Right cardiac atrium (tissue), 5 donors: Measurements from ENCODE around the gene MOCS3. TPM values are rescaled to one million over a fixed set of nuclear protein-coding genes. Genes with fewer than 3 reads are reported as not detected.

Experiments used
- ATAC-seq, 2 donors: fragments of 200-7000 bp; cut with Tn5 transposase; one replicate each; pipeline versions ENCODE4 v1.8.0 to v1.9.1; 2020; ENCODE audit warnings: moderate library complexity in 2 of 2, mild to moderate bottlenecking in 1 of 2
- DNase-seq, 3 donors: peaks; one replicate each; pipeline ENCODE4 v3.0.0-alpha.2; 2020
- H3K27ac ChIP-seq: one replicate; pipeline ENCODE4 v1.5.1; 2013; ENCODE audit warnings: mild to moderate bottlenecking, low read length, control low read depth, moderate library complexity
- H3K27me3 ChIP-seq: one replicate; pipeline ENCODE4 v1.6.1; 2013; ENCODE audit not compliant: control insufficient read depth, insufficient read depth
- H3K4me1 ChIP-seq: one replicate; pipeline ENCODE4 v1.6.1; 2013; ENCODE audit warnings: low read length; ENCODE audit not compliant: control insufficient read depth, insufficient read depth
- H3K4me3 ChIP-seq: one replicate; pipeline ENCODE4 v1.5.1; 2013; ENCODE audit warnings: low read length, control low read depth
- H3K9me3 ChIP-seq: one replicate; pipeline ENCODE4 v1.6.1; 2013; ENCODE audit warnings: low read length; ENCODE audit not compliant: control insufficient read depth
- WGBS: extraction: QIAGEN DNeasy Blood & Tissue Kit; methylation state at CpG from one replicate; pipeline ENCODE4 v1.1.7; 2013; 5-methylcytosine and 5-hydroxymethylcytosine counted together
- intact Hi-C, 4 donors: fragments of 100-400 bp; cut with DNase I; formaldehyde crosslinking; loops; one replicate each; pipeline versions ENCODE4 v1.11.0 to v1.14.0; 2022 to 2023
- long read RNA-seq, 4 donors: library from polyadenylated mRNA; unstranded; transcript quantifications; one replicate each; pipeline ENCODE4 v2.0.0, GENCODE V29; 2020 to 2021
- polyA plus RNA-seq: library from polyadenylated mRNA; stranded (reverse); fragments of 200-250 nt; gene quantifications from one replicate; pipeline ENCODE4 v1.2.3, GENCODE V29; 2013
- total RNA-seq, 4 donors: library from RNA; stranded (reverse); fragmentation: NEBNext Ultra II Directional; extraction: Animal tissue kit (Norgen Biotek cat#: 25700); gene quantifications; one replicate each; pipeline ENCODE4 v1.2.1, GENCODE V29; 2021
- donor health status: healthy with polysubstance abuse.
- donor health status: DM: no; HTN: yes; CAD: no.
- donor health status: DM: no; HTN: no; CAD: no.
- donor health status: DM: no; HTN: yes; CAD: no; lungs with severe emphysema.
- donor health status: DM: yes; HTN: yes; CAD: no.

MOCS3 gene, protein sequence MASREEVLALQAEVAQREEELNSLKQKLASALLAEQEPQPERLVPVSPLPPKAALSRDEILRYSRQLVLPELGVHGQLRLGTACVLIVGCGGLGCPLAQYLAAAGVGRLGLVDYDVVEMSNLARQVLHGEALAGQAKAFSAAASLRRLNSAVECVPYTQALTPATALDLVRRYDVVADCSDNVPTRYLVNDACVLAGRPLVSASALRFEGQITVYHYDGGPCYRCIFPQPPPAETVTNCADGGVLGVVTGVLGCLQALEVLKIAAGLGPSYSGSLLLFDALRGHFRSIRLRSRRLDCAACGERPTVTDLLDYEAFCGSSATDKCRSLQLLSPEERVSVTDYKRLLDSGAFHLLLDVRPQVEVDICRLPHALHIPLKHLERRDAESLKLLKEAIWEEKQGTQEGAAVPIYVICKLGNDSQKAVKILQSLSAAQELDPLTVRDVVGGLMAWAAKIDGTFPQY
- total RNA-seq, result 1 to 10 TPM; 2.5 to 3.1 (median 2.9) TPM
- polyA plus RNA-seq, result 1.7 TPM
- long read RNA-seq, donor 1, full-length matches to known transcripts, result 27 of 27 reads
- long read RNA-seq, donor 1, partial matches to known transcripts, result 0 of 27 reads
- long read RNA-seq, donor 1, other reads (novel, unspliced or antisense), result 0 of 27 reads
- long read RNA-seq, donor 2, full-length matches to known transcripts, result 7 of 7 reads
- long read RNA-seq, donor 2, partial matches to known transcripts, result 0 of 7 reads
- long read RNA-seq, donor 2, other reads (novel, unspliced or antisense), result 0 of 7 reads
- long read RNA-seq, donor 3, full-length matches to known transcripts, result 51 of 51 reads
- long read RNA-seq, donor 3, partial matches to known transcripts, result 0 of 51 reads
- long read RNA-seq, donor 3, other reads (novel, unspliced or antisense), result 0 of 51 reads
- long read RNA-seq, donor 4, full-length matches to known transcripts, result 11 of 11 reads
- long read RNA-seq, donor 4, partial matches to known transcripts, result 0 of 11 reads
- long read RNA-seq, donor 4, other reads (novel, unspliced or antisense), result 0 of 11 reads

DNA sequence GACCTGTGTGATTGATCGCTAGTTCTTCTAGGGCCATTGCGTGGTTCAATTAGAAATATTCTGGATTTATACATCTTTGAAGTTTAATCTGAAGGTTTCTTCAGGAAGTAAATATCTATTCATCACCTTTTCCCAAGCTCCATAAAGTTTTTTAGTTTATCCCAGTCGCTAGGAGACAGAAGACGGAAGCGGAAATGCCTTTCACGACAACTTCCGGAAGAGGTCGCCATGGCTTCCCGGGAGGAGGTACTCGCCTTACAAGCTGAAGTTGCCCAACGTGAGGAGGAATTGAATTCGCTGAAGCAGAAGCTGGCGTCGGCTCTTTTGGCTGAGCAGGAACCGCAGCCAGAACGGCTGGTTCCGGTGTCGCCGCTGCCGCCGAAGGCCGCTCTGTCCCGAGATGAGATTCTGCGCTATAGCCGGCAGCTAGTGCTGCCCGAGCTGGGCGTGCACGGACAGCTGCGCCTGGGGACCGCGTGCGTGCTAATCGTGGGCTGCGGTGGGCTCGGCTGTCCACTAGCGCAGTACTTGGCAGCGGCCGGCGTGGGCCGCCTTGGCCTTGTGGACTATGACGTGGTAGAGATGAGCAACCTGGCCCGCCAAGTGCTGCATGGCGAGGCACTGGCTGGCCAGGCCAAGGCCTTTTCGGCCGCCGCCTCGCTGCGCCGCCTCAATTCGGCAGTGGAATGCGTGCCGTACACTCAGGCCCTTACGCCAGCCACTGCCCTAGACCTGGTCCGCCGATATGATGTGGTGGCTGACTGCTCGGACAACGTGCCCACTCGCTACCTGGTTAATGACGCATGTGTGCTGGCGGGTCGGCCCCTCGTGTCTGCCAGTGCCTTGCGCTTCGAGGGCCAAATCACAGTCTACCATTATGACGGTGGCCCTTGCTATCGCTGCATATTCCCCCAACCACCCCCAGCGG lies at the start of gene MOCS3:
Gene MOCS3, plus strand, starts transcription at position 204 of the 928 bp plus-strand sequence. Its CDS starts 25 bp downstream, at position 229.
- intact Hi-C loops, result loop anchor here in 1 of 4 donors (10.0 kb wide), 1 partner anchor 164 kb away; the partner anchor contains the start of gene BCAS4
- Histone ChIP-seq H3K27me3 (no peaks in the 10 kb centered on the region), H3K4me3 (peak within 1 kb of the TSS; percentile 63), H3K4me1 (peaks cover 12% of the 10 kb centered on the region), H3K27ac (peak within 1 kb of the TSS; percentile 97), H3K9me3 (no peaks in the 10 kb centered on the region)
- peak; percentile 84 to 90 (median 88) for DNase-seq
- WGBS, result 2% methylated on average over 67 of the region's 67 CpGs
- peak; percentile 85 to 86 for ATAC-seq

DNA sequence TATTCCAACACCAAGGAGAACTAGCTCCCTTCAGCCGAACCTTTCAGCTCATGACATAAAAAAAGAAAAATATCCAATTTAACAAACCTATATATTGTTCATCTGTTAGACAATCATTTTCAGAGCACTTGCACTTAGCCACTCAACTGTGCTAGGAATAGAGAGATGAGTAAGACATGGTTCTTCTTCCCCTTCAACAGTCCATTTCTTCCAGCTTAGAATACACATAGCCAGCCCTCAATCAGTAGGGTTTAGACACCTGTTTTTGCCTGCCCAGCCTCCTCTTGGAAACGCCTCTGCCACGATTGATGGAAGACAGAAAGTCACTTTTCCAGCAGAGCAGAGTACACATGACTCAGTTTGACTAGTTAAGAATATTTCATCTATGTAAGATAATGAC lies 49.2 kb upstream of the MOCS3 start:
- ATAC-seq (no peak), DNase-seq (no peak)
- Histone ChIP-seq H3K27ac (no peak overlapping the region), H3K4me3 (no peak overlapping the region), H3K27me3 (no peaks in the 10 kb centered on the region), H3K9me3 (no peaks in the 10 kb centered on the region), H3K4me1 (peaks cover 8% of the 10 kb centered on the region)
- WGBS, result 82% methylated on average over 3 of the region's 3 CpGs
- intact Hi-C loops, result no loop called here

DNA sequence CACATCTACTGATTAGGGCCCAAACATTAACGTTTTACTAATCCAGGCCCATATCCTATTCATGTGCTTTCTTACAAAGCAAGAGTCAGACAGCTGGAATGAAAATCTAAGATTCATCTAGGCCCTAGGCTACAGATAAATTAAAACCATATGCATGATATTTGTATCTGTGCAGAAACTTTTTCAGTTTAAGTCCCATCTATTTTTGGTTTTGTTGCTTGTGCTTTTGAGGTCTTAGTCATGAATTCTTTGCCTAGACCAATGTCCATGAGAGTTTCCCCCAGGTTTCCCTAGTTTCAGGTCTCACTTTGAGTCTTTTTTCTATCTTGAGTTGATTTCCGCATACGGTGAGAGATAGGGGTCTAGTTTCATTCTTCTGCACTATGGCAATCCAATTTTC lies 47.6 kb upstream of the MOCS3 start:
- no peak overlapping the region for H3K27ac ChIP-seq
- intact Hi-C loops, result no loop called here
- H3K9me3 ChIP-seq, result no peaks in the 10 kb centered on the region
- H3K4me1 ChIP-seq, result peaks cover 8% of the 10 kb centered on the region
- no peaks in the 10 kb centered on the region for H3K27me3 ChIP-seq
- ATAC-seq (no peak), DNase-seq (no peak)
- 58% methylated on average over 3 of the region's 3 CpGs for WGBS
- H3K4me3 ChIP-seq, result no peak overlapping the region

DNA sequence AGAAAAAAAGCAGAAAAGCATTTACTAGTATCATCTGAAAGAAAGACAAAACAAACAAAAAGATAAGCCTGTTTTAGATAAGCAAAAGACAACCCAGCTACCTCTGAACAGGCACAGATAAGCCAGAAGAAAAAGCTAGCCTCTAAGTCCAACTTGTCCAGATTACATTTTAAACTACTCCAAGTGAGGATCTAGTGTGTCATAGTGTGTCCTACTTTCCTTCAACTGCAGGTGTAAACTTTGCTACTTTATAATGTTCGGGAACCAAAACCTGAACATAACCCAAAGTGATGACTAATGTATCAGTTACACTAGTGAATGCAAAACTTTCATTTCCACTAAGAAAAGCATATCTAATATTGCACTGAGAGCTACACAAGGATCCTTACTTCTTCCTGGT lies 46.9 kb upstream of the MOCS3 start:
- DNase-seq (no peak), ATAC-seq (no peak)
- 70% methylated on average over 1 of the region's 1 CpG for WGBS
- intact Hi-C loops, result no loop called here
- Histone ChIP-seq H3K27me3 (no peaks in the 10 kb centered on the region), H3K9me3 (no peaks in the 10 kb centered on the region), H3K4me3 (no peak overlapping the region), H3K27ac (no peak overlapping the region), H3K4me1 (peaks cover 8% of the 10 kb centered on the region)

DNA sequence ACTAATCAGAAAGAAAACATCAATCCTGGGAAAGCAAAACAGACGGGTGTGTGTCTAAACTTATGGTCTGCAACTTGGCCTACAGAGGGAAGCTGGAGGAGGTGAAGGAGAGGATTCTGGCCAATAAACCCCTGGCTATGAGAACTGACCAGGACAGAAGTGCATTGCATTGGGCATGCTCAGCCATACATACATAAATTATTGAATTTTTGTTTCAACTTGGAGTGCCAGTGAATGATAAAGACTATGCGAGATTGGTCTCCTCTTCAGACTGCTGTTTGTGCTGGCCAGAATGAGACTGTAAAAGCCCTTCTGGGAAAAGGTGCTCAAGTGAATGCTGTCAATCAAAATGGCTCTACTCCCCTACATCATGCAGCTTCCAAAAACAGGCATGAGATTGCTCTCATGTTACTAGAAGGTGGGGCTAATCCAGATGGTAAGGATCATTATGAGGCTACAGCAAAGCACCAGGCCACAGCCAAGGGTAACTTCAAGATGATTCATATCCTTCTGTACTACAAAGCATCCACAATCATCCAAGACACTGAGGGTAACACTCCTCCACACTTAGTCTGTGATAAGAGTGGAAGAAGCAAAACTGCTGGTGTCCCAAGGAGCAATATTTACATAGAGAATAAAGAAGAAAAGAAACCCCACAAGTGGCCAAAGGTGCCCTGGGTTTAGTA lies 44.8 kb upstream of the MOCS3 start:
- Histone ChIP-seq H3K4me3 (no peak overlapping the region), H3K9me3 (no peaks in the 10 kb centered on the region), H3K27ac (no peak overlapping the region), H3K27me3 (no peaks in the 10 kb centered on the region), H3K4me1 (peaks cover 10% of the 10 kb centered on the region)
- peak in 1 of 2 donors; percentile 79 for ATAC-seq
- 52% methylated on average over 2 of the region's 2 CpGs for WGBS
- DNase-seq, result no peak
- intact Hi-C loops, result no loop called here

DNA sequence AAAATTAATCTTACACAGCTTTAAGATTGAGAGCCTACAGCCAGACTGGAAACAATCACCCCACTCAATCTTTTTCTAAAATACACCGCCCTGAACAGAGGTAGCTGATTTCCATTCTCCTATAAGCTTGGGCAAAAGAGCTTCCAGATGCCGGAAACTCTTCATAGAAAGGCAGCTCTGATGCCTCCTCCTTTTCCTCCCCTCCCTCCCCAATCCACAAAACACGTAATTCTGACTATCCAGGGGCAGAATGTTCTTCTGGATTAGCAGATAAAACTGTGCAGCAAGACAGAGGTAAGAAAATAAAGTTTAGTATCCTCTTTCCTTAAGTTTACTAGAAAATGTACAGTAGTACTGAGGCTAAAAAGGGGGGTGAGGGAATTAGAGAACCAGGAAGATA lies 43.2 kb upstream of the MOCS3 start:
- Histone ChIP-seq H3K4me3 (no peak overlapping the region), H3K27ac (no peak overlapping the region), H3K4me1 (peaks cover 10% of the 10 kb centered on the region), H3K27me3 (no peaks in the 10 kb centered on the region), H3K9me3 (no peaks in the 10 kb centered on the region)
- ATAC-seq (peak in 1 of 2 donors; percentile 69), DNase-seq (no peak)
- intact Hi-C loops, result no loop called here
- WGBS, result 26% methylated on average over 3 of the region's 3 CpGs

DNA sequence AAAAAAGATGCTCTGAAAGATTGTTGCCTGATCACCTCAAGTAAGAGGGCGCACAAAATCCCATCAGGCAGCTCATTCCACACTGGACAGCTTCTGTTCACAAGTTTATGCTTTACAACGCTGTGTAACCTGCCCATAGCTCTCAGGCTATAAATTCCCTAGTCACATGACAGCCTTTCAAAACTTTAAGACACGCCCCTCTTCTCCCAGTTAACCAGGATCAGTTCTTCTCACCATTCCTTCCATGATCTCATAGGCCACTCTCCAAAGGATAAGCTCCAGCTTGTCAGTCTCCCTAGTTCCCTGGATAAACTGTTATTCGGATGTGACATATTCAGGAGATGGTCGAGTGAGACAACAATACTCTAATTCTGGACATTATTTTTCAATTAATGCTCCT lies 42.4 kb upstream of the MOCS3 start:
- no peak for DNase-seq
- peak; percentile 71 to 74 for ATAC-seq
- peak overlapping the region; percentile 48 for H3K27ac ChIP-seq
- no peak overlapping the region for H3K4me3 ChIP-seq
- peaks cover 10% of the 10 kb centered on the region for H3K4me1 ChIP-seq
- H3K9me3 ChIP-seq, result no peaks in the 10 kb centered on the region
- 43% methylated on average over 5 of the region's 5 CpGs for WGBS
- no peaks in the 10 kb centered on the region for H3K27me3 ChIP-seq
- intact Hi-C loops, result no loop called here

DNA sequence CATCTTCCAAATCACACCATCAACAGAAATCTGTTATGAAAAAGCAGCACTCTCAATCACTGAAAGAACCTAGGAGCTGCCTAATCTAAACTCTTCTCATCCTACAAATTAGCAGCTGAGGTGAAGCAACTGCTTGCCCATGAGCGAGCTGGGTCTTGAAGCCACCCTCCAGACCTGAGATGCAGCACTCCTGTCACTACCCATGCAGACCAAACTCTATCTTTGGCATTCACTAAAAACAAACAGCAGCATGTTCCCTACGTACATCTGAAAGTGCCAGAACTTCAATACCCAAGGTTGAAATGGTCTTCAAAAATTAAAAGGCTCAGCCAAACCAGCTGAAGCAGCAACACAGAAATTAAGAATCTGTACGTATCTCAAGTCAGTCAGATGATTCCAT lies 41.7 kb upstream of the MOCS3 start:
- ATAC-seq (no peak), DNase-seq (no peak)
- Histone ChIP-seq H3K27me3 (no peaks in the 10 kb centered on the region), H3K4me3 (no peak overlapping the region), H3K27ac (no peak overlapping the region), H3K4me1 (peaks cover 10% of the 10 kb centered on the region), H3K9me3 (no peaks in the 10 kb centered on the region)
- intact Hi-C loops, result no loop called here
- WGBS, result 69% methylated on average over 3 of the region's 3 CpGs

DNA sequence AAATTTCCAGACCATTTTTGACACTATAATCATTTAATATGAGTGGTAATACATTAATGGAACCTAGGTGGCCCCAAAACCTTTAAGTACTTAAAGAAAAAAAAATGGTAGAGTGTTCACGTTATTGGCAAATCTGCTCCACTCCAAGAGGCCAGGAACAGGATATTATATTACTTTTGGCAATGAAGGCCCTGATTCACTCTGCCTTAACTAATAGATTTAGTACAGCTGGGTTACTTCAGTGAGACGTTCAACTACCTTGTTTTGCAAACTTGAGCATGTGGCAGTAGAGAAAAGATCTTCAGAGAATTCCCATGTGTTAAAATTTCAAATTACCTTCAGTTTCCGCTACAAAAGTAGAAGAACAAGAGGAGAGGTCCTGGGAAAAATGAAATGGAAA lies 40.2 kb upstream of the MOCS3 start:
- peaks cover 14% of the 10 kb centered on the region for H3K4me1 ChIP-seq
- intact Hi-C loops, result no loop called here

DNA sequence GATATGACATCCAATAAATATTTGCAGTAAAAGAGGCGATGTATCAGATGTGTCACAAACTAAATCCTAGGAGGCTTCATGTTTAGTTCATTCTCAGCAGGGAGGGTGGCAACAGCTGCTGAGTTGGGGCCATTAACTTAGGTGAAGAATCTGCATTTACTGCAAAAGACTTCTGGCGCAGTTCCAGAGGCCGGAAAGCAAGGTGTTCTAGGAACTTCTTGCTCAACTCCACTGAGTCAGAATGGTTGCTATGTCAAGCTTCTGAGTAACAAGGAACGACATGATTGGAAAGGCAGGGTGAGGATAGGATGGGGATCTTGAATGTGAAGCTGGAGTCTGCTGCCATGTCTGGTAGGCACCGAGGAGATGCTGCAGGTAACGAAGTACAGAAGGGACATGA lies 39.1 kb upstream of the MOCS3 start:
- ATAC-seq, result no peak
- no peak overlapping the region for H3K27ac ChIP-seq
- H3K4me3 ChIP-seq, result no peak overlapping the region
- intact Hi-C loops, result no loop called here
- H3K4me1 ChIP-seq, result peaks cover 9% of the 10 kb centered on the region
- no peaks in the 10 kb centered on the region for H3K27me3 ChIP-seq
- WGBS, result 70% methylated on average over 6 of the region's 6 CpGs
- DNase-seq, result peak in 2 of 3 donors; percentile 35 to 45
- no peaks in the 10 kb centered on the region for H3K9me3 ChIP-seq

More for the DNA sequence above, 40.2 kb upstream of the MOCS3 start:
- no peaks in the 10 kb centered on the region for H3K9me3 ChIP-seq
- DNase-seq, result no peak
- no peak for ATAC-seq
- 46% methylated on average over 3 of the region's 3 CpGs for WGBS
- no peak overlapping the region for H3K4me3 ChIP-seq
- no peaks in the 10 kb centered on the region for H3K27me3 ChIP-seq
- no peak overlapping the region for H3K27ac ChIP-seq
